ENCODE measurements around the gene TLK1.

DNA sequence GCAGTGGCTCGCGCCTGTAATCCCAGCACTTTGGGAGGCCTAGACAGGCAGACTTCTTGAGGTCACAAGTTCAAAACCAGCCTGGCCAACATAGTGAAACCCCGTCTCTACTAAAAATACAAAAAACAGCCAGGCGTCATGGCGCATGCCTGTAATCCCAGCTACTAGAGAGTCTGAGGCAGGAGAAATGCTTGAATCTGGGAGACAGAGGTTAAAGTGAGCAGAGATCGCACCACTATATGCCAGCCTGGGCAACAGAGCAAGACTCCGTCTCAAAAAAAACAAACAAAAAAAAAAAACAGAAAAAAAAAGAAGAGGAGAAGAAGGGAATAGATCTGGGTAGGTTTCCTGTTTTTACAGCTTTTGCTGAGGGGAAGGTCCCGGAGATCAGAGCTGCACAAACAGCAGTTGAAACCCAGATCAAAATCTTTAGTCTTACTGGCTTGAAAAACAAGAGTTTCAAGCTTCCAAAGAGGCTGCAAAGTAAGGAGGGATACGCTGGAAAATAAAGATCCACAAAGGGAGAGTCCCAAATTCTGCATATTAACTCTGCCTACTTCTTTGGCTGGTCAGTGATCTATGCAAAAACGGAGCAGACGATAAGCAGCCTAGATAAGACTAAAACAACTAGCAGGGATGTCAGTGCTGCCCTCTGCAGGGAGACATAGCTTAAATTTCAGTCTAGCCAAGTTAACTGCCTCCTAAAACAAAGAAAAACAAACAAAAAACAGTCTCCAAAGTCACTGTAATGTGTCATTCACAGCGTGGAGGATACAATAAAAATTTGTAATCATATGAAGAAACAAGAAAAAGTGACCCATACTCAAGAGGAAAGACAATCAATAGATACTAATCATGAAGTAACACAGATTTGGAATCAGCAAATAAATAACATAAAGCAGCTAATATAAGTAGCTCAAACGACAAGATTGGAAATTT, 74.1 kb downstream of the TLK1 start:
- TF ChIP-seq, protein P1, sequence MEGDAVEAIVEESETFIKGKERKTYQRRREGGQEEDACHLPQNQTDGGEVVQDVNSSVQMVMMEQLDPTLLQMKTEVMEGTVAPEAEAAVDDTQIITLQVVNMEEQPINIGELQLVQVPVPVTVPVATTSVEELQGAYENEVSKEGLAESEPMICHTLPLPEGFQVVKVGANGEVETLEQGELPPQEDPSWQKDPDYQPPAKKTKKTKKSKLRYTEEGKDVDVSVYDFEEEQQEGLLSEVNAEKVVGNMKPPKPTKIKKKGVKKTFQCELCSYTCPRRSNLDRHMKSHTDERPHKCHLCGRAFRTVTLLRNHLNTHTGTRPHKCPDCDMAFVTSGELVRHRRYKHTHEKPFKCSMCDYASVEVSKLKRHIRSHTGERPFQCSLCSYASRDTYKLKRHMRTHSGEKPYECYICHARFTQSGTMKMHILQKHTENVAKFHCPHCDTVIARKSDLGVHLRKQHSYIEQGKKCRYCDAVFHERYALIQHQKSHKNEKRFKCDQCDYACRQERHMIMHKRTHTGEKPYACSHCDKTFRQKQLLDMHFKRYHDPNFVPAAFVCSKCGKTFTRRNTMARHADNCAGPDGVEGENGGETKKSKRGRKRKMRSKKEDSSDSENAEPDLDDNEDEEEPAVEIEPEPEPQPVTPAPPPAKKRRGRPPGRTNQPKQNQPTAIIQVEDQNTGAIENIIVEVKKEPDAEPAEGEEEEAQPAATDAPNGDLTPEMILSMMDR (IDR thresholded peaks at IDR 0.05): peak; percentile 69
- no peak for TF ChIP-seq TEAD4 (IDR thresholded peaks at IDR 0.05; ENCODE audit: borderline replicate concordance, insufficient read depth)
- TF ChIP-seq TAF1 (IDR thresholded peaks at IDR 0.05; ENCODE audit: borderline replicate concordance, low read depth, low read length): no peak
- TF ChIP-seq RAD21 (IDR thresholded peaks at IDR 0.05; ENCODE audit: low read length): peak; percentile 46
